ENCODE data around the gene ARMH2.

The ARMH2 gene

DNA sequence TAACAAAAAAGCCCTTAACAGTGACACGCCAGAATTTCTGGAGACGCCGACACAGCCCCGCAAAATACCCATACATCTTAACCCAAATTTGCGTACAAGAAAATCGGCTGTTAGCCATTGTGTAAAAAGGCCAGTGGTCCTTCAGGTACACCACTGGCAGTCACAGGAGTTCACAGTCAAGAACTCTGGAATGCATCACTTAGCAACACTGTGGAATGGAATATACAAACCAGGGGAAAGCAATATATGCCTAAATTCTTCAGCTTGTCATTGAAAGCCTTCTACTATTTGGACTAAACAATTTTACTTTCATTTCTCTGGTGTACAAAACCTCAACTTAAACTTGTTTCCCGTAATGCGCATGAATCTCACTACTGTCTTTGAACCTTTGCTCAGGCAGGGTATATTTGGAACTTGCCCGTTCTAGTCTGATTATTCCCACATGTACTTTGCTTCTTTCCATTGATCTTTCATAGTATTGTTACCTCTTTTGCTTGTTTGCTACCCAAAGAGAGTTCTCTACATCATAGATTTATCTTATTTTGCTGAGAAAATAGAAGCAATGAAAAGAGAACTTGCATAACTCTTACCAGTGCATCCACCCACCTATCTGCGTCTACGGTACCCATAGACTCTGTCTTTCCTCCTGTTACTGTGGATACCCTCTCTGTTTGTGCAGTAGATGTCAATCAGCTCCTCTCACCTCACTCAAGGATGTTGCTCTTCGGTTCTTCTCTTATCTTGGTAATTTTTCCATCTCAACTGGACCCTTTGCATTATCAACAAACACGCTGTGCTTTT, at the start of gene ARMH2:
TSS of gene ARMH2 (minus strand) at position 178 of the 801 bp plus-strand sequence. CDS start at position 118, 60 bp downstream.
- DNase-seq: no peak

DNA sequence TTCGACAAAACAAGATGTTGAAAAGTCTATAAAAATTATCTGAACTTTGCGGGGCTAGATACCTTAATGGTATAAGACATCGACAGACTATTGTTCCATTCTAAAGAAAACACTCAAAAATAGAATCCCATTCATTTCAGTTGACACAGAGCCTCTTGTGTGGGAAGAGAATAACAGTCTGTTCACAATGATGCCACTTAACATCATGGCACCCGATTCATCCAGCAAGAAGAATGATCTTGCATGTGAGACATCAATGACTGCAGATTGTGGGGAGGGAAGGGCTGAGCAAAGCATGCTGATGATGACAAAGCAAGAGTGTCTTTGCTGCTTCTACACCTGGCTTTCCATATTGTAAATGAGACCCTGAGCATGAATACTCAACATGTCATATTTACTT, 49.7 kb upstream of the ARMH2 start:
- no peak for DNase-seq

DNA sequence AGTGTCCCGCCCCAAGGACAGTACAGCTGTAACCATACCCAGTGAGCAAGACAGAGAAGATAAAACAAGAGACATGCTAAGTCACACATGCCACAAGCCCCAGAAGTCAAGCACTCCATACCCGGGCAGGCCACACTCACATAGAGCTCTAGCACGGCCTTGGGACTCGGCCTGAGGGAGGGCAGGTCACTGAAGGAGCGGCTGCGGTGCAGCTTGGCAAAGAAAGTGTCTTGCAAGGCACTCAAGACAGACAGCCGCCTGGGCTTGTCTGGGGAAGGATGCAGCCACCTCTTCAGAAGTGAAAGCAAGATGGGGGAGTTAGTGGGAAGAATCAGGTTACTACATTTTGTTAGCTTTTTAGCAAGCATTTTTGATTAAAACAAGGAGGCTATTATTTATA, 48.7 kb upstream of the ARMH2 start:
- DNase-seq: no peak

DNA sequence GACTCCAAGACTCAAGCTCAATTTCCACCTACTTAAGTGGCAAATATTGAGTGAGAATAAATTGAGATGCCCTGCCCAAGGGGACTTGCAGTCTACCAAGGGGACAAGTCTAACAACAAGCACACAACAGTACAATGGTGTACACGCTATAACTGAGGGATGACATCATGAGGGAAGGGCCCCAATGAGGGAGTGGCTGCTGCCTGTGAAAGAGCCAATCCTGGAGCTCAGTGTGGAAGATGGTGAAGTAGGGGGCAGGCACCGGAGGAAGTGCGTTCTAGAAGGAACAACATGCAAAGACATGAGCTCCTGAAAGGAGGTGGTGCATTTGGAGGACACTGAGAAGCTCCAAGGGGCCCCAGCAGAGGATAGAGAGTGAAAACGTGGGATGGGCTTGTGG, 46.9 kb upstream of the ARMH2 start:
- no peak for DNase-seq

DNA sequence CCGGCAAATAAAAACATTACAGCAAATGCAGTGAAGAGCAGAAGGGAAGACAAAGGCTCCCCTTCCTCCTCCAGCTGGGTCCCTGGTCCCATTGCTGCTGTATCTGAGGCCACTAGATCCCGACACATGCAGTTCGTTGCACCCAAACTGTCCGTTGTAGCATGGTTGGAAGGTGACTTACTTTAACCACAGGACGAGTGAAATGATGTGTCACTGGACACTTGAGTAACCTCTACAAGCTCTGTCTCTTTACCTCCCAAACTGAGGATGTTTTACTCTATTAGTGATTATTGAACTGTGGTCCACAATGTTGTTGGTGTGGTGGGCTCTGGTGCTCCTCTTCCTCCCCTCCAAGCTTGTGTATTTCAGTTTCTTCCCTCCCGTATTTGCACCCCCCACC, 46.2 kb upstream of the ARMH2 start:
- no peak for DNase-seq

DNA sequence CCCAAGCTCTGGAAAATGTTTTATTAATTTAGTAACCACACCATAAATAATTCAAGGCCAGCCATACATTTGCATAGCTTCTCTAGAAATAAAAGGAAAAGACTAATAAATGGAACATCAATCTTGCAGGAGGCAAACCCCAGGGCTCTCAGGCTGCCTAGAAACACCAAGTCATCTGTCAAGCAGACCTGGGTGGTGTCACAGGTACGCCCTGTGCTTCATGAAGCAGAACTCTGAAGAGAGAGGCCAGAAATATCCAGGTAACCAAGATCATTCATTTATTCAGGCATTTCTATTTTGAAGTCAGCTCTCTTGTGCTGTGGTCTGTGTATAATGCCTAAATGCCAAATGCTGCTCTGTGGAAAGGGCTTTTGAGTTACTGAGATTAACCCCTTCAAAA, 45.3 kb upstream of the ARMH2 start:
- no peak for DNase-seq

DNA sequence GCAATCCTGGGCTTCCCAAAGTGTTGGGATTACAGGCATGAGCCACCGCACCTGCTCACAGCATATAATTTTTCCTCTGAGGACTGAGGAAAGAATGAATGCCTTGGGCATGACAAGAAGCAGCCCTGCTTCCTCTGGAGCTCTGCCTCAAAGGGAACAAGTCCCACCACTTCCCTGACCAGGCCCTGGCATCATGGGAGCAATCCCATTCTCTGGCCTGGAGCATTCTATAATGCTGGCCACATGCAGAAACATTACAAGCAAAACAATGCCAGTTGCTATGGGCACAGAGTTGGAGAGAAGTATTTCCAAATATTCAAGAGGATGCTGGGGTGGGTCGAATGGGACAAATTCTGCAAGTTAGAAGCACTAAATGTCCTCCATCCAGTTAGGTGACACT, 41.5 kb upstream of the ARMH2 start:
- DNase-seq: no peak

DNA sequence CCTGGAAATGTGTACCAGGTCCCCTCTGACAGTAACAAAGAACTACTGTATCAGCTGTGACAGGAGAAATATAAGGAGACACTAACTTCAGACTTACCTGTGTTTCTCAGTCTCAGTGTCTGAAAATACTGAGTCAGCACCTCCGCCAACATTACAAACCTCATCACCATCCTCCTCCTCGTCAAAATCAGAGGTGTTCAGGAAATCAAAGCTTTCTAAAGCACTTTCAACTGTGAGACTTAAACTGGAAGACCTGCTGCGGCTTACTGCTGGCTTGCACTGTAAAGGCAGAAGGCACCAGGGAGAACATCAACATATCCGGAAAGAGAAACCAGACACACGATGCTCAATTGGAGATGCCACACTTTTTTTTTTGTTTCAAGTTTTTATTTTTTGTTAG, 40.3 kb upstream of the ARMH2 start:
- DNase-seq: no peak

DNA sequence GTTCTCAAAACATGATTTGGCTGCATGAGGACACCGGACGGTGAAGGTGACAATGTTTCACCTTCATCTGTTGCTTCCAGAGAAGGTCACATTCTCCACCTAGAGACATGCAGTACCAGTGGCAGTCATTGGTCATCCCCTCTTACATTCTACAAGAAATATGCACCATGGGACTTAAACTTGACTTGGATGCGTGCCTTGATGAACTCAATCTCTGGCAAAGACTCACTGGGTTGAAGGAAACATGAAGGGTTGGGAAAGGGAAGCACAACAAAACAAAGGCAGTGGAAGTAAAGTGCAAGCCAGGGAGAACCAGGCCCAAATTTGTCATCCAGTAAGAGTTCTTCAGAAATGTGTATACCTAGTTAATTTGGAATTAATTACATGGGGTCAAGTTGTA, 39.4 kb upstream of the ARMH2 start:
- no peak for DNase-seq

DNA sequence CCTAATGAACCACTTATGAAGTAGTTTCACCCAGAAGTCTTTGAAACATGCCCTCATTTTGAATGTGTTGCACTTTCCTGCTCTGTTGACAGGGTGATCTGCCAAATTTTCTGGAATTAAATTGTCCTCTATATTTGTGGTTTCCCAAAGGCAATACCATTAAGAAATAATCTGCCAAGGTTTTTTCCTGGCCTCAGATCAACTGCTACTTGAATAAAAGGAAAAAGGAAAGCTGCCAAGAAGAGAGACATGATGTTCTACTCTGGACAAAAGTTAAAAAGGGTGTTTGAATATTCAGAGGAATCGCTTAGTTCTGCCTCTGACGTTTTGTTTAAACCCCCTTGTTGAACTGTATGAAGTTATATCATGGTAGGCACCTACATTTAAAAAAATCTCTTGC, 37.4 kb upstream of the ARMH2 start:
- DNase-seq: no peak

DNA sequence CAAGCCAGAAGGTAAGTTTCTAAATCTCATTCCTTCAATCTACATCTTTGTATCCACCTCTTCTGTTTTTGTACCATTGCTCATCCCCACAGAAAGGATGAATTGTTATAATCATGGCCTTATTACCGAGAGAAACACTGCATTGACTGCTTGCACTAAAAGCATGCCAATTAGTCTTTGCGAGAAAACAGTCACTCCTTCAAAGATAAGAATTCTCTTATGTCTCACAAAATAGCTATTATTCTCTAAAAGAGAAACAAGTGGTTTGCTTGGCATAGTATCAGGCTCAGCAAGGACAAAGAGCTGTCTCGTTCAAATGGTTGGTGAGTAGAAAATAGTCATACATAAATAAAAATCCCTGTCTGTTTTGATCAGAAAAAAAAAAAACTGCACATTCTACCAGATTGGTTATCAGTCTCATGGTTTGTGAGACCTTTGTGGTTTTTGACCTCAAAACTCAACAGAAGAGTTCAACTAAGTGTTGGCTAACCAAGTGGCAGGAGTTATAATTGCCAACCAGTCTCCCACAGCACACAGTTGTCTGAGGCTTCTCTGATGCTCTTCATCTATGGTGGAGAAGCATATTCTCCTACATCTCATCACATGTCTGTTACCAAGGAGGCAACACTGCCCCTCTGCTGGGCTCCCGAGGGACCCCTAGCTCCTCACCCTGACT, 35.1 kb upstream of the ARMH2 start:
- DNase-seq: no peak

DNA sequence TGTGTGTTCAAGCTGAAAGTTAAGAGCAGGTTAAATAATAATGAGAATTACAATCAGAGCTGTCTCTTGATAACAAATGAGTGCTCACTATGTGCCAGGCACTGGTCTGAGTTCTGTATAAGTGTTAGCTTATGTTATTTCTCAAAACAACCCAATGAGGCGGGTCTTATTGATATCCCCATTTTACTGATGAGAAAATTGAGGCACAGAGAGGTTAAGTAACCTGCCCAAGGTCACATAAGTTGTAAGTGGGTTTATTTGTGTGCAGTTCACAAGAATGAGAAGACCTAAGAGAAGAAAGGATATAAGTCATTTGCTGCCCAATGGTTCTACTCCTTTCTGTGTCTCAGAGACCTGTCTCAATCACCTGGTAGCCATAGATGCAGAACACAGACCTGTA, 34.1 kb upstream of the ARMH2 start:
- no peak for DNase-seq

DNA sequence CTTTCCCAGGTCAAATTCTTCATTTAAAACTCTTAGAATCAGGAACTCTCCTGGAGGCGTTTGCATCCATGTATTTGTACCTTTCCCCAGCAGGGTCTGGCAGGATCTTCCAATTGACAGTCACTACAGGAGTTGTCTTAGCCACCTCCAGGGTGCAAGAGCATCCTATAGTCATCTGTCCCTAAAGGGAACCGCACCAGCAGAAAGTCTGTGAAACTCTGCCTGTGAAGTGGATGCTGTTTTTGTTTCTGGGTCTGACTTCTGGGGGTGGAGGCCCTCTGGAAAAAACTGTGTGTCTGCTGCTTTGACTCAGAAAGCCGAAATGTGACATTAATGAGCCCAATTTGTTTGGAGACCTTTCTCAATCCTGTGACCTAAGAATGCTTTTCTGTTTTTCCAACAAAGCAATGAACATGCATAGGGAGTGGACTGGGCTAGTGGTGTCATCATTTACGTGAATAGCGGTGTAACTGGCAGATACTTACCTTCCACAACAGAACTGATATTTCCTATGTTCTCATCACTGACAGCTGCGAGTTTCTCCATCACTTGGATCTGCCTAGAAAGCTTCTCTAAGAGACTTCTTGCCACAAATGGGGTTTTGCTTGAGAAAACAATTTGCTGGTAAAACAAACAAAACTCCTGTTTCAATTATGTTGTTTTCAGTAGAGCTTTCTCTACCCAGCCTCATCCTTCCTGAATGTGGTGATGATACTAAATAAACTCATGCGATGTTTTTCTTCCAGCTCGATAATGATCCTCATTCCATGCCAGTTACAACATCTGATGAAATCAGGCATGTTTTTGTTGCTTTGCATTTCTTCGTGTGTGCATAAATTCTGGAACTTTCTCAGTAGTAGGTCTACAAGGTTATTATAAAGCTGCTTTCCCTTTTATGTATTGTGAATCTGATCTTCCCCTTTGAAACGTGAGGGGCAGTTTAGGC, 33.3 kb upstream of the ARMH2 start:
- no peak for DNase-seq

DNA sequence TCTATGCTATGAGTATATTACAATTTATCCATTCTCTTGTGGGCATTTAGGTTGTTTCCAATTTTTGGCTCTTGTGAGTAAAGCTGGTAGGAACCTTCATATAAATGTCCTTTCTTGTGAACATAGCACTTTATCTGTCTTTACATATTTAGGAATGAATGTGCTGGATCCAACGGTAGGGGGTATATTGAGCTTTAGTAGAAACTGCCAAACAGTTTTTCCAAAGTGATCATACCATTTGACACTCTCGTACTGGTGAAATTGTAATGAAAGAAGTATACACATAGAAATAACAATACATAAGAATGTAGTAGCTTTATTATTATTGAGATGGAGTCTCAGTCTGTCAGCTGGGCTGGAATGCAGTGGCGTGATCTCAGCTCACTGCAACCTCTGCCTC, 30.9 kb upstream of the ARMH2 start:
- DNase-seq: no peak

DNA sequence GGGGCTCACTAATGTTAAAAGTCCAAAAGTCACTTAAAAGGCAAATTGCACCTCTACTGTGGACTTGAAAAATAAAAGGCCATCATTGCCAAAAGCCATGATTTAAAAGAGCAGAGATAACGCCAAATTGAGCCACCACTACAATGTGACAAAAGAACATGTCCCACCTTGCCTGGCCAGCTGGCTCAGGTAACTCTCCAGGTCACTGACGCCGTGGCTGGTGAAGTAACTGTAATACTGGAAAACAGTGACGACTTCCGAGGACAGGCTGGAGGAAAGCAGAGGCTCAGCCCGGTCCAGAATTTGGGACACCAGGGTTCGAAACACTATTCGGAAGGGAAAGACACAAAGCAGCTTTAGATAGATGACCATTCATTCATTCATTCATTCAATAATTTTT, 29.3 kb upstream of the ARMH2 start:
- no peak for DNase-seq

DNA sequence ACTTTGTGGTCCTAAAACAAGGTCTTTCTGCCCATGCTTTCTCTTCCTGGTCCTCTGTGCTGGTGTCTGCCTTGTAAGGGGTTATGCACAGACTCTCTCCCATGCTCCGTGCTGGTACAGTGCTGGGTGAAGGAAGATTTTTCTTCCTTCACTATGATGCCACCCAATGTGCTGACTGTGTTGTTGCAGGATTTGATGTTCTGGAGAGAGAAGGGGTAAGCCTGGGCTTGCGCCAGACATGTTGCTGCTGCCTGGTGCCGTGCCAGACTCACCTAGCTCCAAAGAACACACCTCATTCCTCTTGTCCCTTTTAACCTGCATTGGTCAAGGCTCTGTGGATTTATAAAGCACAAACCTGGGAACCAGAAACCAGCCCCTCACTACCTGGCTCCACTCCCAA, 28.4 kb upstream of the ARMH2 start:
- peak in 1 of 2 experiments; percentile 12 for DNase-seq

DNA sequence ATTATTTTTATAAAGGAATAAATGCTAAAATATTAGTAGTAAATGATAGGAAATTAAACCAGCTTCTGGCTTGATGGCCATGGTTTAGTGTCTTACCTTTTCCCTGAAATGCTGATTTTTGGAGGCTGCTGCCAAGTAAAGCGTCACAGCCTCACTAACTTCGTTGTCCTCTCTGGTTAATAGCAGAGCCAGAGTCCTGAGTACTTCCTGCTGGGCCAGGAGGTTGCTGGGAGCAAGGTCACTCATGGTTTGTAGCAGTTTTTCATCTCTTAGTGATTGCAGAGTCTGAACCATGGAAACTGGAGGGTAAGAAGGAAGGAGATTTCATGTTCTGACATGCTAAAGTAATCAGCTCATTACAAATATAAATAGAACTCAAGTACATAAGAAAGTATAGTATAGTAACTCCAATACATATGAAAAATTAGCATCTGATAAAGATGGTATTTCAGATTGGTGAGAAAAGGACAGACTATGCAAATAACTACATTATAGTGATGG, 26.5 kb upstream of the ARMH2 start:
- DNase-seq: no peak

DNA sequence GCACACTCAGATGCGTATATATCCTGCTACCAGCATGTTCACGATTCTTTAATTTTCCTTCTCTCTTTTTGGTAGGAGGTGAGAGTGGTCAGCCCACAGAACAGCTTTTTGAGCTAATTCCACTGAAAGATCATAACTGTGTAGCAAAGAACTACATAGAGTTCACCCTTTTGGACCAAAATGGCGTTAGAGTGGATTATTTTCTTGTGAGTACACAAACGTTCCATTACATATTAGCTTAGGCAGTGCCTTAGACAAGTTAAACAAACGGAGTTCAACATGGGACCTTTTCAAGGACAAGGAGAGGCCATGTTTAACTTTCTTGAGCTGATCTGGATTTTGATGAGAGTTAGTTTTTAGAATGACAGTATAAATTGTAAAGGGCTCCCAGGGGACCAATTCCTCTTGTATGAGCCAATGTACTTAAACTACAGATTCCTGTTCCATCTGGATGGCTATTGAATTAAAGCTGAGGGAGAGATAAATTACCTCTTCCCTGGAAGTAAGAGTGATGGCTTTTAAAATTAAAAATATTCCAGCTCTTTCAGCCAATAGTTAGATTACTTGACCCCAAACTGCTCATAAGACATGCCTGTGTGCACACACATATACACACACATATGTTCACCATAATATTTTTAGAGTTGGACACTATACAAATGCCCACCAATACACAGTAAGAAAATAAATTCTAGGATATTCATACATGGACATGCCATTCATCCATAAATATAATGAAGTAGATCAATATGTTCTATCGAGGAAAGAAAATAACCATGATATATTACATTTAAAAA, 25.6 kb upstream of the ARMH2 start:
- peak; percentile 48 to 87 for DNase-seq

DNA sequence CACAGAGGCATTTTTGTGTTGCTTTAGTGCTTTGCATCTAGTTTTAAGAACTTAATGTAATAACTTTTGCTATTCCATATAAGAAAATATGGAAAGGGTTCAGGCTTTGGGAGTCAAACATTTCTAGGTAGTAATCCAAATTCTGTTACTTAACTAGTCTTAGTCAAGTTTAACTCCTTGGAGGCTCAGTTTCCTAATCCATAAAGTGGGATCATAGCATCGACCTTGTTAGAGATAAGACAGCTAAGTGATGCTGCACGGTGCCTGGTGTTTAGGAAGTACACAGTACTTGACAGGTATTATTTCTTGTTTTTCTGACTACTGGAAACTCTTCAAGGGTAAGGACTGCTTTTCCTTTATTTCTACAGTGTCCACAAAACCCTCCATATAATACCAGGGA, 24.5 kb upstream of the ARMH2 start:
- DNase-seq: no peak

DNA sequence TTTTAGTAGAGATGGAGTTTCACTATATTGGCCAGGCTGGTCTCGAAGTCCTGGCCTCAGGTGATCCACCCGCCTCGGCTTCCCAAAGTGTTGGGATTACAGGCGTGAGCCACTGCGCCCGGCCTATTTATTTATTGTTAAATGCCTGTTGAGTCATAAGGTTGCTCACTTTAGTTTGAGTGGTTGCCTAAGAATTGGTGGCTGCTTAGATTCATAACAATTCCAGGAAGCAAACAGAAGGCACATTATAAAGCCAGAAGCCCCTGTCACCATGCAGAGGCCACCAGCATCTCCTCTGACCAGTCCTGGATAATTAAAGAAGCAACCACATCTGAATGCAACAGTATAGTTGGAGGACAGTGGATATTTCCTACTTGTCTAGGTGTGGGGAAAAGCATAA, 24.0 kb upstream of the ARMH2 start:
- DNase-seq: no peak

DNA sequence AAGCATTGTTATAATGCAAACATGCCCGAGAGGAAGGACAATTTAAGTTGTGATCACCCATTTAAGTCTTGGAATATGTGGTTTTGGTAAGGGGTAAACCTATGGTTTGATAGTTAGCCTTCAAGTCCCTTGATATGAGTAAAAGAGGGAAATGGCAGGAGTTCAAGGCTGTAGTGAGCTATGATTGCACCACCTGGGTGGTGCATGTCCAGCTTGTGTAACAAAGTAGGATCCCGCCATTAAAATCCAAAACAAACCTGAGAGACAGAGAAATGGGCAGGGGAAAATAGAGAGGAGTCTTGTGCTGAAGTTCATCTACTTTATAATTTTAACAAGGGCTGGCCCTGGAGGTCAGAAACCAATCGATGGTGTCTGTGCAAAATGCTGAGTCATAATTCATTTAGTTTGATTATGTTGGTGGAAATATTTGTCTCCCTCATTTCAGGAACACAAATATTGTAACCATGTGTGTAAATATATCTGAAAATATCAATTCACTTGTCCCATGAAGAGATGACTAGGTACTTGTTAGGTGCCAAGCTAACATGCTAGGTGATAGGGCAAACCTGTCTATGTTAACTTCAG, 23.2 kb upstream of the ARMH2 start:
- no peak for DNase-seq

DNA sequence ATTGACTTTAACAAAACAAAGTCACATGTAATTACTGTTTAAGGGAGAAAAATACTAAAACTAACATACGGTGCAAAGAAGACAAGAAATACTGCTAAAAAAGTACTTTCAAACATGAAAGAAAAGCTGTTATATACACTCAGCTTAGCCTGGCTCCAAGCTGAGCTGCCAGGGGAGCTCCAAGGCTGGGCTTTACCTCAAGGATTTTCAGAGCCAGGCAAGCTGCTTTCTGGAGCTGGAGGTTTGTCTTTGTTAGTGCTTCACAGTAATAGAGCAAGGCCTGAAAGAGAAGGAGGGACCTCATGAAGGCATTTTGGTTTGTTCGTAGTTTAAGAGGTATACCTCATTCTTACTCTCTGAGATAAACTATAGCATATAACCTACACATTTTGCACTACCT, 19.6 kb upstream of the ARMH2 start:
- DNase-seq: no peak
